ENCODE measurements around the gene NRXN3. TPM values are rescaled to one million over a fixed set of nuclear protein-coding genes. Genes with fewer than 3 reads are reported as not detected.

Gene NRXN3
- polyA plus RNA-seq, 1 experiment, result 1.1 TPM

DNA sequence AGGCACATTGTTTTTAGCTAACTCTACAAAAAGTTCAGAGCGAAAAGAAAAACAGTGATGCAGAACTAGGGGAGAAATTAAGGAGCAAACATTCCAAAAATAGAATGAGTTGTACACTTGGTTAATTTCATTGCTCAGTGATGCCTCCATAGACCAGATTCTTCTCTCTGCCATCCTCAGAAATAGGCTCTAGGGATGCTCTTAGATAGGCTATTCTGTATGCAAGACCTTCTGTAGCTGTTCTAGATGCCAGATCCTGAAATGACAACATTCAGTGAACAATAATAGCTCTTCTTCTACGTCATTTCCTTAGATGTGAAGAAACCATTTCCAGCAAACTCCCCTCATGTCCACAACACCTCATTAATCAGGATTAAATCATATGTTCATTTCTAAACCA is 1574.9 kb downstream of the NRXN3 start:
- POLR2A ChIA-PET, result interaction anchor here (0.7 kb wide), 1 partner anchor 323 kb away, joined by 3 read pairs; no protein-coding TSS in a partner anchor
- no peaks in the 10 kb centered on the region for H3K27me3 ChIP-seq (ENCODE audit: control insufficient read depth, insufficient read depth, low read length)
- CTCF ChIA-PET, result no interaction called here
- no peak overlapping the region for H3K4me3 ChIP-seq (ENCODE audit: low read depth, low read length)
- DNase-seq (ENCODE audit: low read depth, low spot score), result no peak
- H3K9me3 ChIP-seq (ENCODE audit: control insufficient read depth, insufficient read depth, low read length), result no peaks in the 10 kb centered on the region
- no peak overlapping the region for H3K27ac ChIP-seq (ENCODE audit: low read depth, low read length)
- TF ChIP-seq CTCF (IDR thresholded peaks at IDR 0.05; ENCODE audit: low read depth, low read length), result no peak

DNA sequence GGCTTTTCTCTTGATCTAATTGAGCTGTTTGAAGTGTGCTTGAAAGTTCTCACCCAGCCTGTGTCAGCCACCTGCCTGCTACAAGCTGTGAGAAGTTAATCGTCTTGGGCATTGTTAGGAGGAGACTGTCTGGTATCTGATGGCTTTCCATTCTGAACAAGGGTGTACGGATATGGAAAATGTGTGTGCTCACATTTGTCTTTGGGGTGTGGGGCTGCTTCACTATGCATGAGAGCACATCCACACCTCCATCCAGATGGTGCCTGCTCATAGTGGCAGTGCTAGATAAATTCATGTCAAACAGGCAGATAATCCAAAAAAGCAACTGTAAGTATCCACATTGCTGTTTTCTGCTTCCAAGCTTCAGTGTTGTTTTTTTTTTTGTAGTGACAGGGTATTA is 1578.9 kb downstream of the NRXN3 start:
- CTCF ChIA-PET, result no interaction called here
- no peak for TF ChIP-seq CTCF (IDR thresholded peaks at IDR 0.05; ENCODE audit: low read depth, low read length)
- Histone ChIP-seq H3K27ac (ENCODE audit: low read depth, low read length) (no peak overlapping the region), H3K9me3 (ENCODE audit: control insufficient read depth, insufficient read depth, low read length) (no peaks in the 10 kb centered on the region), H3K27me3 (ENCODE audit: control insufficient read depth, insufficient read depth, low read length) (no peaks in the 10 kb centered on the region), H3K4me3 (ENCODE audit: low read depth, low read length) (no peak overlapping the region)
- no peak for DNase-seq (ENCODE audit: low read depth, low spot score)
- POLR2A ChIA-PET, result no interaction called here

DNA sequence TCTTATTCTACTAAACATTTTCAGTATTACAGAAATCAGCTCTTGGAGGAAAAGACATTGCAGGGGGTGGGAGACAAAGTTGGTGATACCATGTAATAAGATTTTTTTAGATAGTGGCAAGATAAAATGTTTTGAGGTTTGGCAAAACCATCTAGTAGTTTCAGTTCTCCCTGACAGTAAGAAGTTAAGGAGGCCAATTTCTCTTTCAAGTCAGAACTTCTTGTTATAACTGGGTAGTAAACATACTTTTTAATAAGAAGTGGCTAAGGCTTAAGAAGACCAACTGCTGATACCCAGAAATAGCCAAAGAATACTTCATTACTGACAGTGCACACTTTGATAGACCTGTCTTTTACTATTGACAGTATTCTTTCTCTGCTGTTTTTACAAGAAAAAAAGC is 1588.8 kb downstream of the NRXN3 start:
- Histone ChIP-seq H3K27ac (ENCODE audit: low read depth, low read length) (no peak overlapping the region), H3K27me3 (ENCODE audit: control insufficient read depth, insufficient read depth, low read length) (no peaks in the 10 kb centered on the region), H3K9me3 (ENCODE audit: control insufficient read depth, insufficient read depth, low read length) (no peaks in the 10 kb centered on the region), H3K4me3 (ENCODE audit: low read depth, low read length) (no peak overlapping the region)
- TF ChIP-seq CTCF (IDR thresholded peaks at IDR 0.05; ENCODE audit: low read depth, low read length), result no peak
- DNase-seq (ENCODE audit: low read depth, low spot score), result no peak
- ChIA-PET POLR2A (no interaction called here), CTCF (no interaction called here)

DNA sequence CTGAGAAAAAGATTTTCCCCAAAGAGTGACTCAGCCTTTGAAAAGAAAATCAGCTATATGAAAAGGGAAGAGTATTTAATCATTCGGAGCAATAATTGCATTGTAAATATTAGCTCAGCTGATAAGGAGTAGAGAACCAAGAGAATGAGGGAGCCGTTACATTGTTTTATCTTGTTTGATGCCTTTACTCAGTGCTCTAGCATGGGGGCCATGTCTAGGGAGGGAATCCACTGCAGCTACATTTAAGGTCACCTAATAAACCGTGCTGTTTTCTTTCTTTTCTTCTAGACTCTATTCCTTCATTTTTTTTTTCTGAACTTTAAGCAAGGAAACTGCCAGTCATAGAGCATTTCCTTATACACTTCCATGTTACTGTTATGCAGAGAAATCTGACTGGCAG is 1594.2 kb downstream of the NRXN3 start:
- no peak overlapping the region for H3K4me3 ChIP-seq (ENCODE audit: low read depth, low read length)
- H3K27me3 ChIP-seq (ENCODE audit: control insufficient read depth, insufficient read depth, low read length), result no peaks in the 10 kb centered on the region
- ChIA-PET CTCF (interaction anchor here (0.6 to 1.0 kb wide), 2 partner anchors 17 to 831 kb away, joined by 3 read pairs; no protein-coding TSS in a partner anchor), POLR2A (no interaction called here)
- DNase-seq (ENCODE audit: low read depth, low spot score), result no peak
- no peaks in the 10 kb centered on the region for H3K9me3 ChIP-seq (ENCODE audit: control insufficient read depth, insufficient read depth, low read length)
- TF ChIP-seq CTCF (IDR thresholded peaks at IDR 0.05; ENCODE audit: low read depth, low read length), result no peak
- H3K27ac ChIP-seq (ENCODE audit: low read depth, low read length), result no peak overlapping the region

DNA sequence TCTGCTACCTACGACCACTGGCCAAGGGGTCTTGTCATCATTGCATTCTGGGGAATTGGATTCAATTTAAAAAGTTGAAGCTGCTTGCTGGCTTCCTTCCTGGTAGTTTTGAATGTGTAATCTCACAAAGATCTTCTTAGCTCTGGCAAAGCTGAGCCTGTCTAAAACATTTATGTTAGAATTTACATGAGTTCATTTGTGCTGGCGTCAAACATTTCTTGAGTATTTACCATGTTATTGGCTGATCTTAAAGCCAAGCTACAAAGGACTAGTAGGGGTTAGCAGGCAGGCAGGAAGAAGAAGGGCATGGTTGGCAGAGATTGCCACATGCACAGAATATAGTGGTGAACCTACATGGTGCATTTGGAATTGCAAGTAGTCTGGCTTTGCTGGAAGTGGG is 1596.3 kb downstream of the NRXN3 start:
- Histone ChIP-seq H3K4me3 (ENCODE audit: low read depth, low read length) (no peak overlapping the region), H3K27me3 (ENCODE audit: control insufficient read depth, insufficient read depth, low read length) (no peaks in the 10 kb centered on the region), H3K27ac (ENCODE audit: low read depth, low read length) (no peak overlapping the region), H3K9me3 (ENCODE audit: control insufficient read depth, insufficient read depth, low read length) (no peaks in the 10 kb centered on the region)
- ChIA-PET POLR2A (no interaction called here), CTCF (no interaction called here)
- no peak for DNase-seq (ENCODE audit: low read depth, low spot score)
- no peak for TF ChIP-seq CTCF (IDR thresholded peaks at IDR 0.05; ENCODE audit: low read depth, low read length)

Data from AG04450 (cell line).